Suppressor macrophage treated with lipopolysaccharide for 1 hour (primary cell): ENCODE measurements around the gene LHX8.
"Not testable (repeated sequence)": the region's sequence is repeated elsewhere in the genome, so short reads cannot be mapped to it uniquely, and the experiment has no call there.

Source experiments
- DNase-seq, 3 donors: peaks; one replicate each; pipeline ENCODE4 v3.0.0-alpha.2; 2020 to 2022

Gene LHX8

GRCh38 chr1:75133750-75134646 is at the start of gene LHX8:
Gene LHX8, plus strand, starts transcription at chr1:75134388. Its CDS starts 2,227 bp downstream, at chr1:75136615.
- no peak for DNase-seq

GRCh38 chr1:75085931-75086330 is 48.3 kb upstream of the LHX8 start:
- no peak for DNase-seq

GRCh38 chr1:75087278-75087677 is 46.9 kb upstream of the LHX8 start:
- DNase-seq = no peak

- no peak for DNase-seq
Measured at GRCh38 chr1:75092141-75092540, 42.0 kb upstream of the LHX8 start.

- DNase-seq = no peak
Measured at GRCh38 chr1:75097654-75098053, 36.5 kb upstream of the LHX8 start.

GRCh38 chr1:75099581-75099980 is 34.6 kb upstream of the LHX8 start:
- DNase-seq = no peak

GRCh38 chr1:75100481-75101092 is 33.6 kb upstream of the LHX8 start:
- no peak for DNase-seq

- not testable (repeated sequence) for DNase-seq
Measured at GRCh38 chr1:75112362-75112951, 21.7 kb upstream of the LHX8 start.

GRCh38 chr1:75115654-75116053 is 18.5 kb upstream of the LHX8 start:
- DNase-seq = no peak

GRCh38 chr1:75123756-75124155 is 10.4 kb upstream of the LHX8 start:
- DNase-seq = no peak

- no peak for DNase-seq
Measured at GRCh38 chr1:75124510-75124909, 9.7 kb upstream of the LHX8 start.

- DNase-seq = no peak
Measured at GRCh38 chr1:75125161-75125726, 8.9 kb upstream of the LHX8 start.

GRCh38 chr1:75126611-75127101 is 7.5 kb upstream of the LHX8 start:
- DNase-seq = no peak

- no peak for DNase-seq
Measured at GRCh38 chr1:75127916-75128717, 6.1 kb upstream of the LHX8 start.

GRCh38 chr1:75129660-75129982 is 4.6 kb upstream of the LHX8 start:
- DNase-seq = no peak

GRCh38 chr1:75129983-75130789 is 4.0 kb upstream of the LHX8 start:
- DNase-seq = no peak

- no peak for DNase-seq
Measured at GRCh38 chr1:75130865-75131564, 3.2 kb upstream of the LHX8 start.

GRCh38 chr1:75131565-75132241 is 2.5 kb upstream of the LHX8 start:
- no peak for DNase-seq

- DNase-seq = no peak
Measured at GRCh38 chr1:75132242-75132811, 1.9 kb upstream of the LHX8 start.
